Femur (tissue), 1 donor: Measurements from ENCODE around the gene PKP4.
A peak's percentile ranks its signal among the peaks of the same experiment; 100 is the strongest.

ENCODE experiments used
- DNase-seq: peaks from one replicate; pipeline ENCODE4 v3.0.0-alpha.2; 2017

Gene PKP4

GRCh38 chr2:158500333-158500732 is 43.6 kb downstream of the PKP4 start:
- DNase-seq = no peak

GRCh38 chr2:158501301-158501700 is 44.5 kb downstream of the PKP4 start:
- DNase-seq = peak; percentile 40

GRCh38 chr2:158502974-158503373 is 46.2 kb downstream of the PKP4 start:
- DNase-seq = no peak

GRCh38 chr2:158504088-158504487 is 47.3 kb downstream of the PKP4 start:
- DNase-seq = no peak

DNA sequence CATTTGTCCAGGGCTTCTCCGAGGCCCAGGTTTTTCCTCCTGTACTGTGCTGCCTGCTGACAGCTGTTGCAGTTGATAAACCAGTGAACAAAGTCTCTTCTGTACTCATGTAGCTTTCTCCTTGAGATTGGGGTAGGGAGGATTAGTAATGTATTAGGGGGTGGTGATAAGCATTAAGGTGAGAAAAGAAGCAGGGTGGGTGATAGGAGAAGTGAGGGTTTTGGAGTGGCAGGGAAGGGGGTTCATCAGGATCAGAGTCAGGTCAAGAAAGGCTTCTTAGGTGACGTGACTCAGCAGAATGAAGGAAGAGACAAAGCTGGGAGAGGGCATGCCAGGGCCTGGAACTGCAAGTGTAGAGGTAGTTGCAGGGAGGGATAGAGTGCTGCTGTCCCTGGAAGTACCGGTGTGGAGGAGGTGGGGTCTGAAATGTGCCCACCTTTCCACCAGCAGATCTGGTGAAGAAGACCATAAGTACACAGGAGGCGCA is 48.7 kb downstream of the PKP4 start:
- DNase-seq = no peak

DNA sequence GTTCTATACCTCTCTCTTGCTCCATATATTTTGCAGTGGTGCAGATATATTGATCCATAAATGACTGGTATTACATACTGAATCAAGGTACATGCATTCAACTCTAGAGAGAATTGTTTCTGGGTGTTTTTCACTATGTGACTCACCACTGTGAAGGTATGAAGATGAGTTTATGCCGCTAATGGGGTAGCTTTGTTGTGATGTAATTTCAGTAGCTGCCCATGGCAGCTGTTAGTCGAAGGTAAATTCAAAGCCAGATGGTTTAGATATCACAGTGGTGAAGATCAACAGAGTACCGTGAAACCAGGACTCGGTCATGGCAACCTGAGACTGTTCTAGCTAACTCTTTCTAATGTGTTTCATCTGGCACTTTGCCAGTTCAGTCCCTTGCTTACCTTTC is 50.4 kb downstream of the PKP4 start:
- no peak for DNase-seq

DNA sequence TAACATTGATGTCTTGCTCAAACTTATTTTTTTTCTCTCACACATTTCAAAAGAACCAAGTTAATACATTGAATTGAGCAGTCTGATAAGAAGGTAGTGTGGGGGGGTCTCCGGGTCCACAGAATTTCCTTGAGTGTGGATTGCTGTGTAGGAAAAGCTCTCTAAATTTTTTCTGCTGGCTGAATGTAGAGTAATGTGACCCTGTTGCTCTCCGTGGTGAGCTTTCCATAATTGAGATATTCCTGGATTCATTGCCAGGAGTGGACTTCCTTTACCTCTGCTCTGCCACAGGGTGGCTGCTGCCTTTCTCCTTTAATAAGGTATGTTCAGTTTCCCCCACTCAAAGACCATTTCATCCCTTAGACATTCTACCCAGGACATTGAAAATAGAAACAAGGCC is 50.9 kb downstream of the PKP4 start:
- DNase-seq = no peak

GRCh38 chr2:158509928-158510797 is 53.4 kb downstream of the PKP4 start:
- DNase-seq = no peak

GRCh38 chr2:158510887-158511286 is 54.1 kb downstream of the PKP4 start:
- no peak for DNase-seq

DNA sequence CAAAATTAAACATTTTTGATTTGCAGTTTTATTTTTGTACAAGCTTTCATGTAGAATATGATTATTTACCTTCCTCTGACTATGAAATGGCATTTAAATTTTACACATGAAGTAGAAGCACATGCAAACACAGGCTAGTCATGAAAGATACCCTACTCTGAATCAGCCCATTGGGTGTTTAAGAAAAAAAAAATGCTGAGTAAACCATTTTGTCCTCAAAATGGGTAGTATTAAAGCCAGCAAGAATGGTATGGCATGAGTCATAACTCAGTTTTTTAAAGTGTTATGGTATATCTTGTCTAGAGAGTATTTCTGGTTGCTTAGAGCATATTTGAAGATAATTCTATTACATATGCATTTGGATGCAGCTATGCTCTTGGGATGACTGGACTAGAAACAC is 55.0 kb downstream of the PKP4 start:
- no peak for DNase-seq

- no peak for DNase-seq
Observed at GRCh38 chr2:158512323-158512722, 55.6 kb downstream of the PKP4 start.

- no peak for DNase-seq
Observed at GRCh38 chr2:158513841-158514240, 57.1 kb downstream of the PKP4 start.

GRCh38 chr2:158518084-158518483 is 61.3 kb downstream of the PKP4 start:
- DNase-seq = no peak

GRCh38 chr2:158519481-158519880 is 62.7 kb downstream of the PKP4 start:
- no peak for DNase-seq

DNA sequence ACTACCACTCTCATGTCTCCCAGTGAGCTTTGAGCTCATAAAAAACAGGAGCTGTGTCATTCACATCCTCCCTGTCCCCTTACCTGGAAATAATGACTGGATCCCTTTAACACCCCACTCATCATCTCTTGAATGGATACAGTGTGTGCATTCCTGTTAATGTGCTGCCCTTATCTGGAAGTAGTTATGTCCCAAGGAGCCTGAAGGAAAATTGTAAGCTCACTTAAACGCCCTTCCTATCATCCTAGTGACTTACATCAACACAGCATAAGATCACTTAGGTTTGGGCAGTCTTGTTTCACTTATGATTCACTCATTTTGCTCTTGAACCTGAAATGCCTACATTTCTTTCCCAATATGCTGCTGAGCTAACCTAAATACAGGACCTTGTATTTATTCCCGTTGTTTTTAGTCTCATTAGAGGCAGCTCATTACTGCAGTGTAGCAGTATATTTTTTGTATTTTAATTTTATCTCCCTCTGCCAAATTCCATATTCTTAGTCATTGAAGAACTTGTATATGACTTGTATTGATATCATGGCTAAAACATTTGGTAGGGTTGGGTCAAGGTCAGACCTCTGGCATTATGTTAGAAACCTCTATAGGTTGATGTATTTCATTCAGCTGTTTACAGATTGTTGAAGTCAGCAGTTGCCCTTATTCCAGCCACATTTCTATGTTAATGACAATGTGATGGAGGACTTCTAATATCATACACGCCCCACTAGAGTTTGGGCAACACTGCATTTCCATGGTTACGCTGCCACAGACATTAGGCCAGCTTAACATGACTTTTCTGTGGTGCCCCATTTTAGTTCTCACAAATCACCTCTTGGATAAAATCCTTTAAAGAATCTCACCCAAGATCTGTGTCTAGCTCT is 72.9 kb downstream of the PKP4 start:
- DNase-seq = no peak

GRCh38 chr2:158530829-158531228 is 74.1 kb downstream of the PKP4 start:
- no peak for DNase-seq

DNA sequence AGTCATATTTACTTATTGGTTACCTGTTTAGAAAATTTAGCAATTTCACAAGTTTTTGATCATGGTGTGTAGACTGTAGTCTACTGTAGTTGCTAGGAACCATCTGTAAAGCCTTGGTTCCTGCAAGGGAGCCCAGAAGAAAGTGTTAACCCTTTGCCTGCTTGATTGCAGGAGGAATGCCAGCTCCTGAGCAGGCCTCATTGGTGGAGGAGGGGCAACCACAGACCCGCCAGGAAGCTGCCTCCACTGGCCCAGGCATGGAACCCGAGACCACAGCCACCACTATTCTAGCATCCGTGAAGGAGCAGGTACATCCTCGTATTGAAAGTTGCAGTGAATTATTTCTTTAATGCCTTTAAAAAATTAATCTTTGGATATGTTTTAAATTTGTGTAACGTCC is 76.3 kb downstream of the PKP4 start:
- DNase-seq = no peak

DNA sequence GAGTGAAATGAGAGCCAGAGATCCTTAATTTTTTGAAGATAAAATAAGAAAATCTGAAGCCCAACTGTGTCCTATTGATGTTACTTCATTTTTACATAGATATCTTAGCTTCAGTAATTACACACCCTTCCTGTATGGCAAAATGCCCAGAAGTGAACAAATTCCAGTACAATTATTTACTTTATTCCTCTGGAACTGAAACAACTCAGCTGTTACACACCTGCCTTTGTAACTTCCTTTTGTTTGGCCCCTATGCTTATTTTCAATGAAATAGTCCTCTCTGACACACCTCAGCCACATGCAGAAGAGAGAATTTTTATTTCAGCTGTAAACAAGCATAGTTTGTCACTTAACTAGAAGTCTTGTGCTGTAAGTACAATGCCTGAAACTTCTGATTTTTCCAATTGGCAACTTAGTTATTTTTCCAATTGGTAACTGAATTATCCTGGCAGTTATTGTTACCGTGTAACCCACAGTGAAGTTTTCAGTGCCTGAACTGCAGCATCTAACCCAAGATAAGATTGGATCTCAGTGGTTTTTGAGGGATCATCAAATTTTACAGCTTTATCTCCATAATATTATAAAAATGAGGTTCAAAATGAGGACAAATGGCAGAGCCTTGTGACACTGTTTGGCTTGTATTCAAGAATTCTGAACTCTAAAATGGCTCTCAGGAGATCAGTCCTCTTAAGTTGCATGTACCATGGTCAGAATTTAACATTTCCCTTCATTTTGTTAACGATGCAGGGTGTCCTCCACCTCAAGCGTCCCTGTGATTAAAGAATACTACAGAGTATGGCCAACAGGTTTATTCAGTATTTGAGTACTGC is 82.6 kb downstream of the PKP4 start:
- DNase-seq = no peak

DNA sequence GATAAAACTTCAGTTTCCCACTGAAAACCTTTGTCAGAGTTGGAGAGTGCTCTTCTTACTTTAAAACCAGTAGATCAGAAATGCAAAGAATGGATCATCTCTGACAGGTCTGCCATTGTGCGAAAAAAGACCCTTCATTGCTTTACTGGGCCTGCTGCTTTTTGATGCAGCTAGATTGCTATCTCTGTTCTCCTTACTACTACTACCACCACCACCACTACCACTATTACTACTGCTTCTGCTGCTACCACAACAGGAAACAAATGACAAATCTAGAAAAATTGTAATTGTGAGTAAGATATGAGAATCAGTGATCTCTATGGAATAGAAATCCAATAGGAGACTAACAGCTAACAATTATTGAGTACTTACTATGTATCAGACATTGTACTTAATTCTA is 85.8 kb downstream of the PKP4 start:
- DNase-seq = no peak

- no peak for DNase-seq
Observed at GRCh38 chr2:158543957-158544356, 87.2 kb downstream of the PKP4 start.

DNA sequence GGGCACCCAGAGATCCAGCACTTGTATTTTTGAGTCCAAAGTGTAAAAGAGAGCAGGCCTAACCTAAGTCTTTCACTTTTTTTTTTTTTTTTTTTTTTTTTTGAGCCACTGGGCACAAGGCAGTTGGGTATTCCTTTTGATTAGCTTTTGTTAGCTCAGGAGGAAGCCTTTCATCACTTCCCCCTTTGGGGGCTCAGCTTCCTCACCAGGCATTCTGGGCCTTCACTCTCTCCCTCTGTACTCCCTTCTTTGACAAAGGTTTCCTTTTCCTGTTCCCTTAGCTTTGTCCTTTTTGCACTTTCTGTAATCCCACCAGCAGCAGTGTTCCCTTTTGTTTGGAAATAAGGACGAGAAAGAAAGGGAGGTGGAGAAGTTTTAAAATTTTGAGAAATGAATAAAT is 88.2 kb downstream of the PKP4 start:
- no peak for DNase-seq

DNA sequence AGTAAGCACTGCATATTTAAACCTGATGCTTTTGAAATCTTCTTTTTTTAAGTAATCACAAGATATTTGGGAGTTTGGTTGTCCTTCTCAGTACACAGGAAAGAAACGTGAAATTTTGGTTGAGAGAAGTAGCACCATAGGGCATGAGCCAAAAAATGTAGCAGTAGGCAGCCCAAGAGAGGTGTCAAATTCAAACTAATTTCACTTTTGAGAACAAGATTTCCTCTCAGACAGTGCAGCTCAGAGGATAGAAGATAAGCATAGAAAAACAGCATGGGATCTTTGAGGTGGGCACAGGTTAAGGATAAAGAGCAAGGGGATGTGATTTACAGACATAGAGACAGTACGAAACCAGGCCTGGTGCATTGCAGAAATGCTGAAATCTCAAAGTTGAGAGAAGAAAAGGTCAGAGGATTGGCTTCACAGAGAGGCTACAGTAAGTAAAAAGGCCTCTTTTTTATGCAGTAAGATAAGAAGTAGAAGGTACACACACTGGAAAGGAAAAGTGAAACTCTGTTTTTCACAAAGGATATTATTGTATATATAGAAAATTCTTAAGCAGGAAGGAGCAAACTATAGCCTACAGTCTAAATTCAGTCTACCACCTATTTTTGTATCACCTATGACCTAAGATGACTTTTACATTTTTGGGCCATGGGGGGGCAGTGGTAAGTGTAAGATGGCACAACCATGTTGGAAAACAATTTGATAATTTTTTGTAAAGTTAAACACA is 89.8 kb downstream of the PKP4 start:
- DNase-seq = no peak
